ENCODE data around the gene SSX4.
"Not testable (repeated sequence)": the region's sequence is repeated elsewhere in the genome, so short reads cannot be mapped to it uniquely, and the experiment has no call there.

GRCh38 chrX:48370408-48370807 lies 12.9 kb upstream of the SSX4 start:
- TF ChIP-seq POLR2A (IDR thresholded peaks at IDR 0.05), result not testable (repeated sequence)
- TF ChIP-seq, protein P1, sequence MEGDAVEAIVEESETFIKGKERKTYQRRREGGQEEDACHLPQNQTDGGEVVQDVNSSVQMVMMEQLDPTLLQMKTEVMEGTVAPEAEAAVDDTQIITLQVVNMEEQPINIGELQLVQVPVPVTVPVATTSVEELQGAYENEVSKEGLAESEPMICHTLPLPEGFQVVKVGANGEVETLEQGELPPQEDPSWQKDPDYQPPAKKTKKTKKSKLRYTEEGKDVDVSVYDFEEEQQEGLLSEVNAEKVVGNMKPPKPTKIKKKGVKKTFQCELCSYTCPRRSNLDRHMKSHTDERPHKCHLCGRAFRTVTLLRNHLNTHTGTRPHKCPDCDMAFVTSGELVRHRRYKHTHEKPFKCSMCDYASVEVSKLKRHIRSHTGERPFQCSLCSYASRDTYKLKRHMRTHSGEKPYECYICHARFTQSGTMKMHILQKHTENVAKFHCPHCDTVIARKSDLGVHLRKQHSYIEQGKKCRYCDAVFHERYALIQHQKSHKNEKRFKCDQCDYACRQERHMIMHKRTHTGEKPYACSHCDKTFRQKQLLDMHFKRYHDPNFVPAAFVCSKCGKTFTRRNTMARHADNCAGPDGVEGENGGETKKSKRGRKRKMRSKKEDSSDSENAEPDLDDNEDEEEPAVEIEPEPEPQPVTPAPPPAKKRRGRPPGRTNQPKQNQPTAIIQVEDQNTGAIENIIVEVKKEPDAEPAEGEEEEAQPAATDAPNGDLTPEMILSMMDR (IDR thresholded peaks at IDR 0.05), result not testable (repeated sequence)
